HUES64 (cell line): Measurements from ENCODE around the gene AXDND1.
A peak's percentile ranks its signal among the peaks of the same experiment; 100 is the strongest.

Experiments used
- H3K27ac ChIP-seq: 2 replicates; pipeline ENCODE4 v1.7.0; 2013; ENCODE audit warnings: low read depth, low read length, inconsistent platforms
- H3K27me3 ChIP-seq: 2 replicates; pipeline ENCODE4 v1.6.1; 2013; ENCODE audit warnings: mild to moderate bottlenecking, low read length; ENCODE audit not compliant: insufficient read depth
- H3K36me3 ChIP-seq: 2 replicates; pipeline ENCODE4 v1.6.1; 2013; ENCODE audit warnings: mild to moderate bottlenecking, low read length; ENCODE audit not compliant: insufficient read depth
- H3K4me1 ChIP-seq: 2 replicates; pipeline ENCODE4 v1.6.1; 2013; ENCODE audit warnings: mild to moderate bottlenecking, low read length, moderate library complexity; ENCODE audit not compliant: insufficient read depth
- H3K4me3 ChIP-seq: 2 replicates; pipeline ENCODE4 v1.5.1; 2013; ENCODE audit warnings: mild to moderate bottlenecking, low read length, moderate library complexity
- H3K9ac ChIP-seq: 2 replicates; pipeline ENCODE4 v1.6.1; 2013; ENCODE audit warnings: mild to moderate bottlenecking, low read depth, low read length
- H3K9me3 ChIP-seq: 2 replicates; pipeline ENCODE4 v1.6.1; 2013; ENCODE audit warnings: low read depth, low read length; ENCODE audit not compliant: insufficient read depth
- WGBS: fragments of 150-250, 120-280 bp; methylation state at CpG from one replicate; pipeline ENCODE4 v1.1.7; 2013; ENCODE audit warnings: missing lambda C conversion rate; 5-methylcytosine and 5-hydroxymethylcytosine counted together

Gene AXDND1

GRCh38 chr1:179586107-179586823 lies 220.5 kb downstream of the AXDND1 start:
- peak overlapping the region; percentile 33; the same call in 1 of the 2 replicates for H3K9ac ChIP-seq
- H3K4me3 ChIP-seq, result peak overlapping the region; percentile 51
- H3K4me1 ChIP-seq, result peaks cover 22% of the 10 kb centered on the region
- no peaks in the 10 kb centered on the region for H3K36me3 ChIP-seq
- H3K27me3 ChIP-seq, result peaks cover 34% of the 10 kb centered on the region
- peak overlapping the region; percentile 26; the same call in 1 of the 2 replicates for H3K27ac ChIP-seq
- WGBS, result 8% methylated on average over 60 of the region's 60 CpGs
- no peaks in the 10 kb centered on the region for H3K9me3 ChIP-seq

DNA sequence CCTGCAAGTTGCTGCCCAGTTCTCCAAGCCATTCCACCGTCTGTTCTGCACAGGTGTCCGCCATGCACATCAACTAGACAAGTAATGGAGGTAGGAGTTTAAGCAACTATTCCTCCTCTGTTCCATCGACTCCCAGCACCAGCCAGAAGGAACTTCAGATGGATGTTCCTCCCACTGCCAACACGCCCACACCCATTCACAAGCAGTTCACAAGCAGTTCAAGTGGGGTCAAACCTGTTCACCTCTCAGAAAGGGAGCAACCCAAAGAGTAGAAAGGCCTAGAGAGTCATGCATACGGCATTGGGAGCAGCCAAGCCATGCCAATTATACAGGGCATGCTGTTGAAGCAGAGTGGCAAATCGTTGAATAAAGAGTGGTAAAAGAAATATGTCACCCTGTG lies 221.6 kb downstream of the AXDND1 start:
- Histone ChIP-seq H3K9me3 (no peaks in the 10 kb centered on the region), H3K27ac (no peak overlapping the region), H3K27me3 (peaks cover 34% of the 10 kb centered on the region), H3K36me3 (no peaks in the 10 kb centered on the region), H3K4me3 (no peak overlapping the region), H3K4me1 (peaks cover 22% of the 10 kb centered on the region), H3K9ac (no peak overlapping the region)
- WGBS, result 98% methylated on average over 6 of the region's 6 CpGs

DNA sequence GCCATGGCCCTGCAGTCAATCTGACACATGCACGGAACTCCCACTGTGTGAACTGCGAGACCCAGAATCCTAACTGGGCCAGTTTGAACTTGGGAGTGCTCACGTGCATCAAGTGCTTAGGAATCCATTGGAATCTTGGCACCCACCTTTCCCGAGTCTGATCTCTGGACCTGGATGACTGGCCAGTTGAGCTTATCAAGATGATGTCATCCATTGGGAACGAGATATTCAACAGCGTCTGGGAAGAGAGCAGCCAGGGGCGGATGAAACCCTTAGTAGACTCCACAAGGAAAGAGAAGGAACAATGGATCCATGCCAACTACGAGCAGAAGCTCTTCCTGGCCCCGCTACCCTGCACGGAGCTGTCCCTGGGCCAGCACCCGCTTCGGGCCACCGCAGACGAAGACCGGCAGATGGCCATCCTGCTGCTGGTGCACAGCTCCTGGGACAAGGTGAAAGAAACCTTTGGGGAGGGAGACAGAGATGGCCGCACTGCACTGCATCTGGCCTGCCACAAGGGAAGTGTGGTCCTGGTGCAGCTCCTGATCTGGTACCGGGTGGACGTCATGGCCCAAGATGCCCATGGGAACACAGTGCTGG lies 222.8 kb downstream of the AXDND1 start:
- Histone ChIP-seq H3K4me3 (no peak overlapping the region), H3K9ac (no peak overlapping the region), H3K4me1 (peaks cover 16% of the 10 kb centered on the region), H3K27ac (no peak overlapping the region), H3K9me3 (no peaks in the 10 kb centered on the region), H3K27me3 (peaks cover 34% of the 10 kb centered on the region), H3K36me3 (no peaks in the 10 kb centered on the region)
- WGBS, result 97% methylated on average over 18 of the region's 18 CpGs

DNA sequence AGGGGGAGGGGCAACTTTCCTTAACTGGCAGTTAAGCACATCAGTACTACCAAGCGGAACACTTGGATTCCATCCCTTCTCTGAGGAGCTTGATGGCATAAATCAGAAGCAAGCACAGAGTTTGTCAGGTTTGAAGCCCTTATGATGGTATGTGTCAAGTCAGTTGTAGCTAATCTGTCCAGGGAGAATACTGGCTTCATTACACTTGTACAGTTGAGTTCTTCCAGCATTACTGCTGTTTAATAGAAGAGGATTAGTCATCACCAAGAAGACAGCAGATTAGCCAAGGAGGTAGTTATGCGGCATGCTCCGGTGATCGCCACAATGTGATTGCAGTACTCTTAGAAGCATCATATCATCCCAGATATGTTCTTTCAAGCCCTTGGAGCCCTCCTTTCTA lies 223.7 kb downstream of the AXDND1 start:
- Histone ChIP-seq H3K27me3 (peaks cover 34% of the 10 kb centered on the region), H3K9me3 (no peaks in the 10 kb centered on the region)

DNA sequence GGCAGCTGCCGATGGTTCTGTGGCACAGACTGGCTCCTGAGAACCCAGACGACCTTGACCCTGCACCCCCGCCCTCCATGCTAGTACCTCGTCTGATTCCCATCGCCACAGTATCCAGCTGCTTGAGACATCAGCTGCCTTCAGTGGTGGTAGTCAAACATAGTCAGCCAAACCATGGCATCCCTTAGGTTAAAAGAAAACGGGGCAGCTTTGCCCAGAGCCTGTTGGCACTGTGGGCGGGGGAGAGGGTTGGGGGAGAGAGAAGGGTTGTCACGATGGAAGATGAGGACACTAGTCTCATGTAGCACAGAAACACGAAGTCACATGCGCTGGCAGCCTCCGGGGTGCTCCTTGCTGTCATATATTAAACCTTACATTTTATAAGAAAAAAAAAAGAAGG lies 224.9 kb downstream of the AXDND1 start:
- peaks cover 3% of the 10 kb centered on the region for H3K4me1 ChIP-seq
- peaks cover 26% of the 10 kb centered on the region for H3K27me3 ChIP-seq
- H3K36me3 ChIP-seq, result no peaks in the 10 kb centered on the region
- H3K27ac ChIP-seq, result no peak overlapping the region
- 93% methylated on average over 8 of the region's 11 CpGs for WGBS
- H3K4me3 ChIP-seq, result no peak overlapping the region
- no peaks in the 10 kb centered on the region for H3K9me3 ChIP-seq
- H3K9ac ChIP-seq, result no peak overlapping the region

More for the DNA sequence above, 223.7 kb downstream of the AXDND1 start:
- H3K27ac ChIP-seq, result no peak overlapping the region
- H3K4me3 ChIP-seq, result no peak overlapping the region
- 97% methylated on average over 4 of the region's 4 CpGs for WGBS
- H3K4me1 ChIP-seq, result peaks cover 11% of the 10 kb centered on the region
- H3K9ac ChIP-seq, result no peak overlapping the region
- H3K36me3 ChIP-seq, result no peaks in the 10 kb centered on the region

DNA sequence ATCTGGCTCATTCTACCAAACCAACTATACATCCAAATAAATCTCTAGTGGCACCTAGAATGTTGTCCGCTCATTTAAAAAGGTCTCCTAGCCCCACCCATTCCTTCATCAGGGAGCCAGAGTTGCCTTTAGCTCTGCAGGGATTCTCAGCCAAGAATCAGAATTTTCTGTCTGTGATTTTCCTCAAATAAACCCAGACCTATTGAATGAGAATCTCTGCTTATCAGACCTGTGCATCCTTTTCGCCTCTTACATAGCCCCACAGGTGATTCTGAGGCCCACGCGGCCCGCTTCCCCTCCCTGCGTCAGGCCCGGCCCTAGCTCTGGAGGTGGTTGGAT lies 225.5 kb downstream of the AXDND1 start:
- Histone ChIP-seq H3K4me3 (no peak overlapping the region), H3K27ac (no peak overlapping the region), H3K9ac (no peak overlapping the region)

GRCh38 chr1:179591592-179592580 lies 226.1 kb downstream of the AXDND1 start, which contains the start of gene TDRD5:
TDRD5 (plus strand) TSS chr1:179591832; CDS start chr1:179592616, 784 bp downstream.
- Histone ChIP-seq H3K9ac (no peak within 1 kb of the TSS), H3K27ac (no peak within 1 kb of the TSS), H3K27me3 (peaks cover 14% of the 10 kb centered on the region), H3K9me3 (no peaks in the 10 kb centered on the region), H3K4me1 (no peaks in the 10 kb centered on the region), H3K36me3 (no peaks in the 10 kb centered on the region), H3K4me3 (0 out of 2 replicates have a peak within 1 kb of the TSS, but pooled peaks have one; percentile 19)
- WGBS, result 96% methylated on average over 75 of the region's 75 CpGs

More for the DNA sequence above, 225.5 kb downstream of the AXDND1 start:
- Histone ChIP-seq H3K9me3 (no peaks in the 10 kb centered on the region), H3K36me3 (no peaks in the 10 kb centered on the region), H3K27me3 (peaks cover 21% of the 10 kb centered on the region), H3K4me1 (no peaks in the 10 kb centered on the region)
- 98% methylated on average over 7 of the region's 7 CpGs for WGBS

- Histone ChIP-seq H3K9ac (no peak overlapping the region), H3K36me3 (no peaks in the 10 kb centered on the region), H3K9me3 (0 out of 2 replicates have a peak, but pooled peaks cover 3% of the 10 kb centered on the region), H3K27ac (no peak overlapping the region), H3K4me1 (no peaks in the 10 kb centered on the region), H3K4me3 (no peak overlapping the region), H3K27me3 (no peaks in the 10 kb centered on the region; the same call in 1 of the 2 replicates)
- WGBS, result no CpG with 5 or more reads among the region's 1 CpG
Observed at GRCh38 chr1:179598631-179599030, 232.9 kb downstream of the AXDND1 start.

- Histone ChIP-seq H3K27me3 (no peaks in the 10 kb centered on the region; the same call in 1 of the 2 replicates), H3K4me3 (no peak overlapping the region)
Observed at GRCh38 chr1:179599623-179600249, 234.0 kb downstream of the AXDND1 start.

DNA sequence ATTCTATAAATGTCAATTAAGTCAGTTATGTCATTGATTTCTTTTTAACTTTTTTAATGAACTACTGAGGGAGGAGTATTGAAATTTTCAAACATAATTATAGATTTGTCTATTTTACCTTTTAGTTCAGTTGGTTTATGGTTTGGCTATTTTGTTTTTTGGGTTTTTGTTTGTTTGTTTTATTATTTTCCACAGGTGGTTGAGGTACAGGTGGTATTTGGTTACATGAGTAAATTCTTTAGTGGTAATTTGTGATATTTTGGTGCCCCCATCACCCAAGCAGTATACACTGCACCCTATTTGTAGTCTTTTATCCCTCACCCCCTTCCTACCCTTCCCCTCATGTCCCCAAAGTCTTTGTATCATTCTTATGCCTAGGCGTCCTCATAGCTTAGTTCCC lies 235.3 kb downstream of the AXDND1 start:
- Histone ChIP-seq H3K4me1 (no peaks in the 10 kb centered on the region), H3K9me3 (0 out of 2 replicates have a peak, but pooled peaks cover 3% of the 10 kb centered on the region), H3K27me3 (no peaks in the 10 kb centered on the region; the same call in 1 of the 2 replicates), H3K4me3 (no peak overlapping the region), H3K9ac (no peak overlapping the region), H3K36me3 (no peaks in the 10 kb centered on the region), H3K27ac (no peak overlapping the region)
- WGBS, result 92% methylated on average over 1 of the region's 1 CpG

More at GRCh38 chr1:179599623-179600249, 234.0 kb downstream of the AXDND1 start:
- H3K36me3 ChIP-seq, result no peaks in the 10 kb centered on the region
- H3K9me3 ChIP-seq, result 0 out of 2 replicates have a peak, but pooled peaks cover 3% of the 10 kb centered on the region
- H3K4me1 ChIP-seq, result no peaks in the 10 kb centered on the region
- no peak overlapping the region for H3K9ac ChIP-seq
- no peak overlapping the region for H3K27ac ChIP-seq
